GM21423 (cell line): ENCODE measurements around the gene NEK2.
"Not testable (repeated sequence)": the region's sequence is repeated elsewhere in the genome, so short reads cannot be mapped to it uniquely, and the experiment has no call there.

Source experiments
- ATAC-seq: cut with Tn5 transposase; IDR thresholded peaks from one replicate; pipeline ENCODE4 v1.9.1; 2021; ENCODE audit warnings: mild to moderate bottlenecking, moderate library complexity; ENCODE audit not compliant: unreplicated experiment

NEK2 gene

DNA sequence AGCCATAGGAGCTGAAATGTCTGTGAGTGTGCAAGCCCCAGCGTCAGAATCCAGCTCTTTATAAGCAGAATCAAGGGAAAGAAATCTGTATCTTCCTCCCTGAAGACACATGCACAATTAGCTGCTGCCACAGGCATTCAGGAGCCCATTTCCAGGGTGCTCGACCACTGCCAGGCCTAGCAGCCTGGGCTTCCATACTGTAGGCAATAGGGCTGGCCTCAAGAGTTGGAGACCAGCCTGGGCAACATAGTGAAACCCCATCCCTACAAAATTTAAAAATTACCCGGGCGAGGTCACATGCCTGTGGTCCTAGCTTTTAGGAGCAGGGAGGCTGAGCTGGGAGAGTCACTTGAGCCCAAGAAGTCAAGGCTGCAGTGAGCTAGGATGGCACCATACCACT lies 41.0 kb downstream of the NEK2 start:
- ATAC-seq, result no peak

DNA sequence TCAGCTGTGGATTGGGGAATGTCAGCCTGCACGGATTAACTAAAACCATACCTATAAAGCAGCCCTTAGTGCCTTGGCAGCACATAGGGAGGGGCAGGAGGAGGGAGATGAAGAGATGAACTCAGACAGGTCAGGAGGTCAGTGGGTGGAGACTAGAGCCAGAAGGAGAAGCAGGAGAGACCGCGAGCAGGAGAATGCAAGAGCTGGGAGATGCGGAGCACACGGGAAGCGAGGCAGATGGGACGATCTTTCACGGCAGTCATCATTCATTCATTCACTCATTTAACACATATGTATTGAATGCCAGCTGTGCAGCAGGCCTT lies 41.9 kb downstream of the NEK2 start:
- ATAC-seq, result no peak

DNA sequence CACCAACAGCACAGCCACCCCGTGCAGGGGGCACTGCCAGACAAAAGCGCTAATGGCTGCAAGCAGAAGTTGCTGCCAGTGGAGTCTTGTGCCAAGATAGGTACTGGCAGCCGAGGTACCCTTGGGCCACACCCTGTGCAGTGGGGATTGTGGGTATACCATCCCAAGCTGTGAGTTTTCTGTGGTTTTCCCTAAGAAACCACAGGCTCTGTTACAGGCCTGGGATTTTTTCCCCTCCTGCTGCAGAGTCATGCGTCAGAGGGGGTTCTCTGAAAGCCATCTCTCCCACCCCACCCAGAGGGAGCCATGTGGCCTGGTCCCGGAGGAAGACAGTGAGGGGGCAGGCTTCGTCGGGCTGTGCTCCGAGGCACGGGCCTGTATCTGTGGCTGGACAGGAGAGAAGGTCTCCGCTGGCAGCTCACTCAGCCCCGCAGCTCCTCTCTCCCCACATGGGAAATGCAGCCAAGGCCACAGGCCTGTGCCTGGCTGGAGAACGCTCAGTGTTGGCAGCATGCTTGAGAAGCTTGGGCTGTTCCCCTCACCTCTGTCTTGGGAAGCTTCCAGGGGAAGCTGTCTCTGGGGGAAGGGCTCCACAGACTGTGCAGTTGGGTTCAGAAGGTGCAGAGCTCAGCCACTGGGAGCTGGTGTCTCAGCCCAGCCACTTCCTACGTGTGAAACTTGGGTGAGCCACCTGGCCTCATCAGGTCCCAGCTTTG lies 42.5 kb downstream of the NEK2 start:
- no peak for ATAC-seq

DNA sequence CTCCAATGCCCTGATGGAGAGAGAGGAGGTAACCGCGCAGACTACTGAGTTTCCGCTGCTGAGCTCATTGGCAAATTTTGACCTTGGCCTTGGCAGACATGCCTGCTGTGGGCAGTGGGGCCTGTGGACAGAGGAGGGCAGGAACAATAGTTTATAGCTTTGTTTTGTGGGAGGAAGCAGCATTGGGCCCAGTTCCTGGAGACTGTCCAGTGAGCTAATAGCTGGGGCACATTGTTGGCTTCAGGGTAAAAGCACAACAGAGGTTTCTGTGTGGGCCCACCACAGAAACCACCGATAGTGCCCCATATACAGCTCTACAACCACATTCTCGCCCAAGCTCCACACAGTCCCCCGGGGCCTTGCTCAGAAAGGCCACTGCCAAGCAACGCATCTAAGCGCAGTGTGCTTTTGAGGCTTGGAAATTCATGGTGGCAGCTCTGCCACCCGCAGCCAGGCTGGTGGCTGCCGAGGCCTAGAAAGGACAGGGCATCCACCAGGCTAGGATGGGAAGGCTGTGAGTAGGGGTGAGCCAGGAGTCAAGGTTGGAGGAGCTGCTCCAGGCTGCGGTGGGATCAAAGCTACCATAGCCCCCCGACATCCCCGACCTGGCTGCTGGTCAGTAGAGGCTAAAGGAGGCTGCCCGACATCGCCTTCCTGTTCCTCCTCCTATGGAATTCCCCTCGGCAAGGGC lies 43.2 kb downstream of the NEK2 start:
- ATAC-seq, result no peak

DNA sequence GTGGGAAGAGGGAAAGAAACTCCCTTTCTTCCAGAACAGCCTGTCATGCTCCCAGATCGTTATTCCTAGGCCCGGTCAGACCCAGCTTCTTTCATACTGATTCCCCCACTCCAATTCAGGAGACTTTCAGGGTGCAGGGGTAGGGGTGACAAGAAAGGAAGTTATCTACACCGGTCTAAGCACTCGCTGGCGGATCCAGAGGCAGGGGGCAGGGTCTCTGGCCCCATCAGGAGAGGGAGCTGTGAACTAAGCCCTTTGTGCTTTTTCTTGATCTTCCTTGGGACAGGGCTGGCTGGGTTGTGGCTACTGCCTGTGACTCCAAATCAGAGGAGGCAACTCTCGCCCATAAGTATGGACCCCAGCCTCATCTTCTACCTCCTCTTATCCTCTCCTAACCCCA lies 44.3 kb downstream of the NEK2 start:
- no peak for ATAC-seq

DNA sequence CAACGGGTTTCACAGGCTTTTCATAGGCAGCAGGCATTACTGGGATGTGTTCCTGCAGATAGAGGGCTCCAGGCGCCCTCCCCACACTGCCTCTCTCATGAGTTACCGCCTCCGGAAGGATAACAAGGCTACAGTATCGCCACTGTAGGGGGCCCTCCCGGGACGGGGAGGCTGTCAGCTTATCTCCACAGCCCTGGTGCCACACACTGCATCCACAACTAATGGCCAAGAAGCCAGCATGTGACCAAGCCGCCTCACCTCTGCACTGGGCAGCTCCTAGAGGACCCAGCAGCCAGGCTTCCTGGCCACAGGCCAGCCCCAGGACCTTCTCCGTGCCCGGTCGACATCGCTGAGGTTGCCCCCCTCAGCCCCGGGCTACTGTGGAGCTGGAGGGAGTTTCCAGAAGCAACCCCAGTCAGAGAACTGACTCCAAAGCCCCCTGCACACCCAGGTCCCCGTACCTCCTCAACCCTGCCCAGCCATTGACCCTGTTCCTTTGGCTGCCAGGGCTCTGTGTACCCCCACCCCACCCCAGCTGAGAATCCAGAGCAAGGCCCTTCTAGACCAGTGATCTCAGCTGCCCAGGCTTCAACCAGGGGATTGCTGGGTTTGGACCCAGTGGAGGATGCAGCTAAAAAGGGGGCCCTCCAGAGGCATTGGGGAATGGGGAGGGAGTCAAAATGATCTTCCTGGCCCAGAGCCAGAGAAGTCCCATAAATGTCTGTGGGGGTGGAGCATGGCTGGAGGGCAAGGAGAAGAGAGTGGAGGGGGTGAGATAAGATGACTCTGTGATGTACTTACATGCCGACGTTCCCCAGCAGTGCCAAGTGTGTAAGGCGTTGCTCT lies 45.0 kb downstream of the NEK2 start:
- no peak for ATAC-seq

DNA sequence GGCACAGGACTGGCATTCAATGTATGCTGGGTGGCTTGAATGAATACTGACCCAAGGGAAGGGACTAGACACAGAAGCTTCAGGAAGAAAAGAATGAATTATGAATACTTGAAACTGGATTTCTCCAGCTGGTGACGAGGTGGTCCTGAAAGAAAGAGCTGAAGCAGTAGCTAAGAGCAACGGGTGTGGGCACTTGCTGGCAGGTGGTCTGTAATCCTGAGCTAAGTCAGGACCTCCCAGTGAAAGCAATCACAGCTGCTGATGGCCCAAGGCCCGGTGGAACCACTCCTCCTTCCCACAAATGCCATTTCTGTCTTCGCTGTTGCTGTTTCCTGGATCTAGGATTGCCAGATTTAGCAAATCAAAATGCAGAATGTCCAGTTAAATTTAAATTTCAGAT lies 47.0 kb downstream of the NEK2 start:
- no peak for ATAC-seq

DNA sequence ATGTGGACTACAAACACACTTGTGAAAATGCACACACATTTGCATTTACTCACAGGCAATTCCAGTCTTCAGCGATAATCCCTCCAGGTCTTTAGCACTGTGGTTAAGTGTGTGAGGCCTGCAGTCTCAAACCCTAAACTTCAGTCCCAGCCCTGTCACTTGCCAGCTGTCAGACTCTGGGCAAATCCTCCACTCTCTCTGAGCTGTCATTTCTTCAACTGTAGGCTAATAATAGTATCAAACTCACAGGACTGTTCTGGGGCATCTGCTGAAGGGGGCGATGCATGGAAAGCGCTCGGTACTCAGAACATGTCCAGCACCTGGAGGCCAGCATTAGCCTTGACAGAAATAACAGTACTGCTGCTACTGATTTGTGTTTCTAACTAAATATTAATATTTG lies 48.2 kb downstream of the NEK2 start:
- ATAC-seq, result no peak

DNA sequence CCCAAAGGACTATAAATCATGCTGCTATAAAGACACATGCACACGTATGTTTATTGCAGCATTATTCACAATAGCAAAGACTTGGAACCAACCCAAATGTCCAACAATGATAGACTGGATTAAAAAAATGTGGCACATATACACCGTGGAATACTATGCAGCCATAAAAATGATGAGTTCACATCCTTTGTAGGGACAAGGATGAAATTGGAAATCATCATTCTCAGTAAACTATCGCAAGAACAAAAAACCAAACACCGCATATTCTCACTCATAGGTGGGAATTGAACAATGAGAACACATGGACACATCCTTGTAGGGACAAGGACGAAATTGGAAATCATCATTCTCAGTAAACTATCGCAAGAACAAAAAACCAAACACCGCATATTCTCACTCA lies 49.6 kb downstream of the NEK2 start:
- ATAC-seq, result not testable (repeated sequence)

DNA sequence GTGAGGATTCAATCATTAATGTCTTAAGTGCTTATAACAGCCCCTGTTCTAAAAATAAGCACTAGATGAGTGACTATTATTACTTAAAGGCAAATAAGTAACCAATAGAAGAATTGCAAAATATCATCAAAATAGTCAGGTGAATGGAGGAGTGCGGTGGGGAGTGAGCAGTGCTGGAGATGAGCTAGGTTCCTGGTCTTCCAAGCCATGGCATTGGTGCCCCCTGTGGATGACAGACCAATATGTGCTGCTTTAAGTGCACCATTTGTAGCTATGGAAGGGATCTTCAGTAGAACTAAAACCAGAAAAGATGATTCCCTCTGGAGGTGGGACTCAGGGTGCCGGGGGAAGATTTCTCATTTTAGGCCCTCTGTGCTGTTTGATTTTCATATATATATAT lies 50.4 kb downstream of the NEK2 start:
- ATAC-seq, result no peak

DNA sequence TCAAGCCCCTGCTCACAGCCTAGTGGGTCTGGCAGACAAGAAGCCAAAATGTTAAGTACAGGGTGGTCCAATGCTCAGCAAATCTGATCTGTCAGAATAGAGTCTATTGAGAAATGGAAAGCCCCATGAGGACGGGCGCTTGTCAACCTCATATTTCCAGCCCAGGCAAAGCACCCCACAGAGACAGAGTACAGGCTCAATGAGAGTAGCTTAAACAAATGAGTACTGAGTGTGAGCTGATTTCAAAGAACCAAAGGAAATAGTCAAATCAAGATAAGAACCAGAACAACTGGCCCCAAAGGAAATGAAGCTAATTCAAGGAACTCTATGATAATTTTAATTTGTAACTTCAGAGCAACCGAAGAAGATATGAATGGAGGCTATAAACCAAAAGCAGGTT lies 51.9 kb downstream of the NEK2 start:
- ATAC-seq, result no peak

DNA sequence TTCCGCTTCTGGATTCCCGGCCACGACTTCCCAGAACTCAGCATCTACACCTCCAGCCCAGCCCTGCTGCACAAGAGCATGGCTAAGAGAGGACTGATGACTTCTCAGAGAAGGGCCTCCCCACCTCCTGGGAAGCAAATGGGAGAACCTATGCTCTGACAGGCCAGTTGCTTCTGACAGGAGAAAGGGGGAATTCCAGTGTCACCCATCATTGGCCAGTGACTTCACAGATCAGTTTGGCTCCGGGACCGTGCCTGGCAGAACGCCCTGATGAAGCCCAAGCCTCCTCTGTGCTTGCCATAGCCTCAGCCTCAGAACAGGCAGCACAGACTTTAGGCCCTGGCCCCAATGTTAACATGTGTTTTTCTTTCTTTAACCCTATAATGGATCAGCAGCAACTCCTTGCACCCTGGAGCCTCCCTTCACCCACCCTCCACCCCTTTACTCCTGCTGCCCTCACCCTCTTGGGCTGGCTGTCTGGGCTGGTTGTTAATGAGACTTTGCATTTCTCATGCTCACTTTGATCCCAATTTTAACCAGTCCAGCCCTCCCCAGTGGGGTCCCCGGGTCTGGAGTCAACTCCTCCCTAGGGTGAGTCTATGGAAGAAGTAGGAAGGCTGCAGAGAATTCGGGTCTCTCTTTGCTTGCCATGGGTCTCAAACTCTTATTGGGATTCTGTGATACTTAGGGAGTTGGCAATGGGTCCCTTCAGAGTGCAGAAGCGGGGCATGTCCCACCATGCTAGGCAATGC lies 53.8 kb downstream of the NEK2 start:
- no peak for ATAC-seq

DNA sequence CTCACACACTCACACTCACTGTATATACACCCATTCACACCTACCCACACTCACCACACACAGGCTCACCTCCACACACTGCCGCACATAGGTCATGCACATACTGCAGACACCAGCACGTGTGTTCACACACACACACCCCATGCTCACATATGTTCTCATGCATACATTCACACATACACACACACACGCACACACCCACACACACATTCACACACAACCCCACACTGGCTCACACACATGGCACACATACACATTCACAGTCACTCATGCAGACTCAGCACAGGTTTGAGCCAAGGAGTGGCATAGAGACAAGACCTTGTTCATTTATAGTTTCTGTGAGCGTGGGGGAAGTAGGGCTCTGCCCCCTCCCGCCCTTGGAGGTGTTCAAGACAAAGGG lies 55.3 kb downstream of the NEK2 start:
- no peak for ATAC-seq

DNA sequence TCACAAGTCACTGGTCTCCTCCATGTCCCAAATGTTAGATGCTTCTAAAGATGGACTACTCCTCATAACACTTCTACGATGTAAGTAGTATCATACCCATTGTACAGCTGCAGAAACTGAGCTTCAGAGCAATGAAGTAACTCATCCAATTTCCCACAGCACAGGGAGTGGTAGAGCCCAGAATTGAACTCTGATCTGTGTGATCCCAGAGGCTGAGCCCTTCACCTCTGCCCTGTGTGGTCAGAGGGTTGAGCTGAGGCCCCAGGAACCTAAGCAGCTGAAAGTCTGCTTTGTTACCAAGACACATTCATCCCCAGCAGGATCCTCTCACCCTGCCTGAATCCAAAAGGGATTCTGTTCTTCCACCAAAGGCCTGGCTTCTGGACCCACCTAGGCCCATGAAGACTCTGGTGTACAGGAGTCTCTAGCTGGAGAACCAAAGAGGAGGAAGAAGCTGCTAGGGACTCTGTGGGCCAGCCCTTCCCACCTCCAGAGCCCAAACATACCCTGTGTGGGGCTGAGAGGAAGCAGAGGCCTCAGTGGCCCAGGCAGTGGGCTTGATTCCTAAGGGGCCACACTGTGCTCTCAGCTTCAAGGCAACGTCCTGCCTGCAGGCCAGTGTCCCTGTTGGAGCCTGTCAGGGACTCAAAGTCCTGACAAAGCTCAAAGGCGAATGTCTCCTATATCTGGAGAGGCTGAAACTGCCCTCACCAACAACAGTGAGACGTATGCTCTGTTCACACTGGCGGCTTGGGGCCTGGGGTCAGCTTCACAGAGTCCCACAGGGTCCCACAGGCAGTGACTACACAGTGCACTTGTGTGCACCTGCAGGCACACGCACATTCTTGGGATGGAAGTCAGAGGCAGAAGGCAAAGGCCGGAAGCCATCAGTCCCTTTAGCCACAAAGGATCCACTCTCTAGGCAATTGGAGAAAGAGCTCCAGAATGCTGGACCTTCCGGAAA lies 56.1 kb downstream of the NEK2 start:
- ATAC-seq, result no peak

DNA sequence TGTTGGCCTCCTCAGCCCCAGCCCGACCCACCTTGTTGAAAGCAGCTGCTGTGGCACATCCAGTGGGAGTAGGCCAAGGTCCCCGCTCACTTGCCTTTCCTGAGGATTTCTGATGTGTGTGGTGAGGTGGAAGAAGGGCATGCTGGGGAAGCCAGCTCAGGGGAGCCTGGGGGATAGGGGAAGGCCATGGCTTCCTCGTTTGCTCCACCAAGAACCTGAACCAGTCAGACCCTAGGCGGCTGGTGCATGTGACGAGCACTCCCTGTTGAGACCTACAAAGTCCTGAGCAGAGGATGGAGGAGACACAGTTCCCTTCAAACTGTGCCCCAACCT lies 58.5 kb downstream of the NEK2 start:
- no peak for ATAC-seq

DNA sequence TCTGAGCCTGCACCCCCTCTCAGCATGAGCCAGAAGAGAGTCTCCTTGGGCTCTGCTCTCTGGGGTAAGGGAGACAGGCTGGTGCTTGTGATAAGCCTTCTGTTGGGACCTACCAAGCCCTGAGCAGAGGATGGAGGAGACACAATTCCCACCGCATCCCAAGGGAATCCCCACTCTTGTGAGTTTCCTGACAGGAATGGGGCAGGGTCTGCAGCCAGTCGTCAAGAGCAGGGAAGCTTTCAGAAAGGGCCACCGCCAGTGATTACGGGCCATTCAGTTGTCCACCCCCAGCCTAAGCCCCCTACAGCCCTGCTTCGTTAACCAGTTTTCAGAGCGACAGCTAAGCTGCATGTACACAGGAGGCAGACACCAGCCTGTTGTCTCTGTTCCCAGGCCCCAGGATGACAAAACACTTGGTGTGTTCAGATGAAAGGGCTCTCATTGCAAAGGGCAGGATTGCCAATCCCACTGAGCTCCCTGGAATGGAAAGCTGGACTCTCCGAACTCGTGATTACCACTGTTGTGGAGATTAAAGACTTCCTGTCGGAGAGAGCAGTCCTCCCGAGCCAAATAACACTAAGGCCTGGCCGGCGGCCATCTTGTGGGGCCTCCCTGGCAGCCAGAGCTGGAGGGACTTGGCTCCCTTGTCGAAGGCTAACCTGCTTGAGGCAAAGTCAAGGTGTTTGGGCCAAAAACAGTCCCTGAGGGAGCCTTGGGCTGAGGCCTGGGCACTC lies 59.0 kb downstream of the NEK2 start:
- ATAC-seq, result no peak

DNA sequence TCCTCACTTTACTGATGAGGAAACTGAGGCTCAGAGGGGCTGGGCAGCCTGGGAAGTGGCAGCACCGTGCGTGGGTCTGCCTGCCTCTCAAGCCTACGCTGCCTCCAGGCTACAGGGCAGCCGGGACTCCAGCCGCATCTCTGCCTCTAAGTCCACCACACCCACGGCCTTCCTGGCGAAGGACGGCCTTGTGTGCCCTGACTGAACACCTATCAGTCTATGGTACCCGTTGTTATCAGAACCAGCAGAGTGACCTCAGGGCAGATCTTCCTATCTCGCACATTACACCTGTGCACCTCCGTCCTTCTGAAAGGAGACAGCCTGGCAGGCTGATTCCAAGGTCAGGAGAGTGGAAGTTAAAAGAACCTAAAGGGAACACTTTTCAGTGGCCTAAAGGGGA lies 60.8 kb downstream of the NEK2 start:
- no peak for ATAC-seq

DNA sequence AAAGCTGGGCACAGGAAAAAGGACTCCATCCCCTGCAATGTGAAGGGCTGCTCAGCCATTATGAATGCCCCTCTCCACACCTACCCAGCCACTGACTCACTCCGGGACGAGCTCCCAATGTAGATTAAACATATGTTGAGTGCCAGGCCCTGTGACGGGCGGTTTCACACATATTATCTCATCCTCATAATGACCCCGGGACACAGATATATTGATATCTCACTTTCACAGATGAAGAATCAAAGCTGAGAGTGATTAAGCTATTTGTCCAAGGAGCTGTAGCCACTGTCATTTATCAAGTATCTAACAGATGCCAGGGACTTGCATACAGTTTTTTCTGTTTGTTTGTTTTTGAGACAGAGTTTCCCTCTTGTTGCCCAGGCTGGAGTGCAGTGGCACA lies 61.5 kb downstream of the NEK2 start:
- ATAC-seq, result no peak

DNA sequence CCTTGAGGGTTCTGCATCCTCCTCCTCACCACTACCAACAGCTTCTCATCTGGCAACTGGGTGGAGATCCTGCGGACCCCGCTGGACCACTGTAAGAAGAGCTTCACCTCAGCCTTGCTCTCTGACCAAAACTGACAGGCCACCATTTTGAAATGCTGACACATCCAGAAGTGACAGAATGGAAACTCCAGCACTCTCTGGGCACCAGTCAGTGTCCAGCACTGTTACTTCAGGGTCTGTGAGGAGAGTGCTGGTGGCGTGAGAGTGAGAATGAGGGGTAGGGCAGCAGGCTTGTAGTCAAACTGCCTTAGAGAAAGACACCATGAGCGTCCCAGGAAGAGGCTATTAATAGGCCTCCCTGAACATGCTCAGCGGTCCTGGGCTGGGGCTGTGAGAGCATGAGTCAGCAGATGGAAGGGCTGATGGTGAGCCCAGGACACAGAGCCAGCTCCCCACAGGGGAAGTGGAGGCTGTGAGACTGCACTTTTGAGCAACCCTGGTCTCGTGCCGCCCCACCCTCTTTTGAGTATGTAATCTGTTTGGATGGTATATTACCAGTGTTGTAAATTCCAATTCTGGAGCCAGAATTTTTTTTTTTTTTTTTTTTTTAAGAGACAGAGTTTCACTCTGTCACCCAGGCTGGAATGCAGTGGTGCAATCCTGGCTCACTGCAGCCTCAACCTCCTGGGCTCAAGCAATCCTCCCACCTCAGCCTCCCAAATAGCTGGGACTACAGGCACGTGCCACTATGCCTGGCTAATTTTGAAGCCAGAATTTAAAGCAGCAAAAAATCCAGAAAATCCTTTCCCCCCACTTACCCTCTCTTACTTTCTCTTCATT lies 62.1 kb downstream of the NEK2 start:
- no peak for ATAC-seq
